Epithelial cell of prostate (primary cell): ENCODE data around the gene PALS2.
A peak's percentile ranks its signal among the peaks of the same experiment; 100 is the strongest.

ENCODE experiments used
- DNase-seq: peaks from one replicate; pipeline ENCODE4 v3.0.0-alpha.2; 2011; ENCODE audit warnings: low read depth, low spot score
- H3K27ac ChIP-seq: fragments of 450-650 bp; 2 replicates; pipeline ENCODE4 v1.5.1; 2017; ENCODE audit warnings: mild to moderate bottlenecking

PALS2 gene

GRCh38 chr7:24572997-24573553 lies at the start of gene PALS2:
Gene PALS2 (plus strand): TSS chr7:24573452. CDS start chr7:24623668, 50,216 bp downstream.
- no peak for DNase-seq
- peak within 1 kb of the TSS; percentile 91 for H3K27ac ChIP-seq

GRCh38 chr7:24531255-24531654 lies 42.0 kb upstream of the PALS2 start:
- no peak for DNase-seq

GRCh38 chr7:24536682-24537081 lies 36.6 kb upstream of the PALS2 start:
- H3K27ac ChIP-seq = no peak overlapping the region
- no peak for DNase-seq

More at GRCh38 chr7:24531255-24531654, 42.0 kb upstream of the PALS2 start:
- no peak overlapping the region for H3K27ac ChIP-seq

- H3K27ac ChIP-seq = no peak overlapping the region
- DNase-seq = no peak
Observed at GRCh38 chr7:24540956-24541355, 32.3 kb upstream of the PALS2 start.

GRCh38 chr7:24545215-24545614 lies 28.0 kb upstream of the PALS2 start:
- H3K27ac ChIP-seq = no peak overlapping the region
- no peak for DNase-seq

- no peak for DNase-seq
- H3K27ac ChIP-seq = no peak overlapping the region
Observed at GRCh38 chr7:24548390-24548789, 24.9 kb upstream of the PALS2 start.

GRCh38 chr7:24549991-24550390 lies 23.3 kb upstream of the PALS2 start:
- H3K27ac ChIP-seq = no peak overlapping the region
- DNase-seq = no peak

GRCh38 chr7:24555184-24555583 lies 18.1 kb upstream of the PALS2 start:
- DNase-seq = no peak
- no peak overlapping the region for H3K27ac ChIP-seq

GRCh38 chr7:24555719-24556118 lies 17.5 kb upstream of the PALS2 start:
- DNase-seq = no peak
- no peak overlapping the region for H3K27ac ChIP-seq

GRCh38 chr7:24560772-24561171 lies 12.5 kb upstream of the PALS2 start:
- H3K27ac ChIP-seq = no peak overlapping the region
- DNase-seq = no peak

GRCh38 chr7:24566274-24566673 lies 7.0 kb upstream of the PALS2 start:
- DNase-seq = no peak
- no peak overlapping the region for H3K27ac ChIP-seq

- DNase-seq = no peak
- H3K27ac ChIP-seq = no peak overlapping the region
Observed at GRCh38 chr7:24570983-24571382, 2.3 kb upstream of the PALS2 start.

GRCh38 chr7:24572016-24572392 lies 1.2 kb upstream of the PALS2 start:
- peak overlapping the region; percentile 91 for H3K27ac ChIP-seq

GRCh38 chr7:24572393-24572996 lies 757 bp upstream of the PALS2 start:
- peak overlapping the region; percentile 91 for H3K27ac ChIP-seq
- no peak for DNase-seq

More at GRCh38 chr7:24572016-24572392, 1.2 kb upstream of the PALS2 start:
- no peak for DNase-seq

- no peak for DNase-seq
- H3K27ac ChIP-seq = peak overlapping the region; percentile 91
Observed at GRCh38 chr7:24573554-24574338, 494 bp downstream of the PALS2 start.

GRCh38 chr7:24574386-24574785 lies 1.1 kb downstream of the PALS2 start:
- H3K27ac ChIP-seq = peak overlapping the region; percentile 91
- no peak for DNase-seq

- no peak for DNase-seq
- H3K27ac ChIP-seq = no peak overlapping the region
Observed at GRCh38 chr7:24574950-24575349, 1.7 kb downstream of the PALS2 start.

GRCh38 chr7:24576171-24577025 lies 3.1 kb downstream of the PALS2 start:
- H3K27ac ChIP-seq = no peak overlapping the region
- no peak for DNase-seq

- H3K27ac ChIP-seq = no peak overlapping the region
- DNase-seq = no peak
Observed at GRCh38 chr7:24578052-24578451, 4.8 kb downstream of the PALS2 start.

- peak; percentile 86 for DNase-seq
- H3K27ac ChIP-seq = peak overlapping the region; percentile 22
Observed at GRCh38 chr7:24580283-24580946, 7.2 kb downstream of the PALS2 start.
